ENCODE data around the gene CEMIP. TPM values are rescaled to one million over a fixed set of nuclear protein-coding genes. Genes with fewer than 3 reads are reported as not detected.
"Not testable (repeated sequence)": the region's sequence is repeated elsewhere in the genome, so short reads cannot be mapped to it uniquely, and the experiment has no call there.

The CEMIP gene
- total RNA-seq, 1 donor from 2014 or later = 0.44 TPM

- intact Hi-C loops (cut with micrococcal nuclease) = no loop called here
- no peak for DNase-seq
- H3K4me3 ChIP-seq = no peak overlapping the region
Measured at GRCh38 chr15:80957556-80957955, 178.4 kb downstream of the CEMIP start.

GRCh38 chr15:80957976-80958375 lies 178.8 kb downstream of the CEMIP start:
- Histone ChIP-seq H3K9me3 (replicated peaks) (no peaks in the 10 kb centered on the region), H3K4me3 (no peak overlapping the region), H3K4me1 (no peaks in the 10 kb centered on the region), H3K36me3 (peaks cover 19% of the 10 kb centered on the region), H3K27me3 (ENCODE audit: low read depth) (no peaks in the 10 kb centered on the region), H3K27ac (replicated peaks) (no peak overlapping the region)
- intact Hi-C loops (cut with micrococcal nuclease) = no loop called here
- TF ChIP-seq, protein P1, sequence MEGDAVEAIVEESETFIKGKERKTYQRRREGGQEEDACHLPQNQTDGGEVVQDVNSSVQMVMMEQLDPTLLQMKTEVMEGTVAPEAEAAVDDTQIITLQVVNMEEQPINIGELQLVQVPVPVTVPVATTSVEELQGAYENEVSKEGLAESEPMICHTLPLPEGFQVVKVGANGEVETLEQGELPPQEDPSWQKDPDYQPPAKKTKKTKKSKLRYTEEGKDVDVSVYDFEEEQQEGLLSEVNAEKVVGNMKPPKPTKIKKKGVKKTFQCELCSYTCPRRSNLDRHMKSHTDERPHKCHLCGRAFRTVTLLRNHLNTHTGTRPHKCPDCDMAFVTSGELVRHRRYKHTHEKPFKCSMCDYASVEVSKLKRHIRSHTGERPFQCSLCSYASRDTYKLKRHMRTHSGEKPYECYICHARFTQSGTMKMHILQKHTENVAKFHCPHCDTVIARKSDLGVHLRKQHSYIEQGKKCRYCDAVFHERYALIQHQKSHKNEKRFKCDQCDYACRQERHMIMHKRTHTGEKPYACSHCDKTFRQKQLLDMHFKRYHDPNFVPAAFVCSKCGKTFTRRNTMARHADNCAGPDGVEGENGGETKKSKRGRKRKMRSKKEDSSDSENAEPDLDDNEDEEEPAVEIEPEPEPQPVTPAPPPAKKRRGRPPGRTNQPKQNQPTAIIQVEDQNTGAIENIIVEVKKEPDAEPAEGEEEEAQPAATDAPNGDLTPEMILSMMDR (IDR thresholded peaks at IDR 0.05; ENCODE audit: borderline replicate concordance) = no peak
- DNase-seq = no peak

More at GRCh38 chr15:80957556-80957955, 178.4 kb downstream of the CEMIP start:
- H3K36me3 ChIP-seq = peaks cover 19% of the 10 kb centered on the region
- H3K9me3 ChIP-seq (replicated peaks) = no peaks in the 10 kb centered on the region
- H3K27me3 ChIP-seq (ENCODE audit: low read depth) = no peaks in the 10 kb centered on the region
- H3K4me1 ChIP-seq = no peaks in the 10 kb centered on the region
- H3K27ac ChIP-seq (replicated peaks) = no peak overlapping the region
- TF ChIP-seq, protein P1 (IDR thresholded peaks at IDR 0.05; ENCODE audit: borderline replicate concordance) = no peak

DNA sequence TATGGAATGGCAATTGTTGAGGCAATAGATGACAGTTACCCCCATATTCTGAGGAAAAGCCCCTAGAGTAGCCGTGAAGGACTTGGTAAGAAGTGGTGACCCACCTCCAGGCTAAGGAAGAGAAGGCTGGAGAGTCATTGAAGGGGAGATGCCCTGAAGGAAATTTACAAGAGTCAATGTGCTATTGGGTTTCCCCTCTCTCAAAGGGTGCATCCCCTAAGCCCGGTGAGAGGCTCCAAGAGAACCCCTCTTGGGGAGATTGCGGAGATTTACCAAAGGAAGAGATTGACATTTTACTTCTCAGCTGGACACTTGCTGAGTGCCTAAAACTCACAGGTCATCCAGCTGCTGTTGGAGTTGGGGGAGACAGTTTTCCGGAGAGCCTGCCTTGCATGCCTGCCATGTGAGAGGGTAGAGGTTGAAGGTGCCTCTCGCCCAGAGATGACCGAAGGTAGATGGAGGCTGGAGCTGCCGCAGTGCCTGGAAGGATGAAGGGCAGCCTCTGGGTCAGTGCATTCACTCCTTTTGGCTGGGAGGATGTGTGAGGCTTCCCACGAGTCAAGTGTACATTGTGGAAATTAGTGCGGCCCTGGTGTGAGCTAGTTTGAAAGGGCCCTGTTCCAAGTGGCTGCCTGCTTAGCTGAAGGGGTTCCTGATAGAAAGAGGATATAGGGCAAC lies 179.8 kb downstream of the CEMIP start:
- peaks cover 15% of the 10 kb centered on the region for H3K36me3 ChIP-seq
- TF ChIP-seq, protein P1 (IDR thresholded peaks at IDR 0.05; ENCODE audit: borderline replicate concordance) = no peak
- H3K9me3 ChIP-seq (replicated peaks) = peaks cover under 1% of the 10 kb centered on the region
- intact Hi-C loops (cut with micrococcal nuclease) = no loop called here
- H3K27me3 ChIP-seq (ENCODE audit: low read depth) = no peaks in the 10 kb centered on the region
- no peak overlapping the region for H3K27ac ChIP-seq (replicated peaks)
- no peaks in the 10 kb centered on the region for H3K4me1 ChIP-seq
- DNase-seq = no peak
- H3K4me3 ChIP-seq = no peak overlapping the region

- intact Hi-C loops (cut with micrococcal nuclease) = loop anchor here (10.0 kb wide), 1 partner anchor 191 kb away; the partner anchor contains the start of gene CEMIP
- H3K4me1 ChIP-seq = not testable (repeated sequence)
Measured at GRCh38 chr15:80965454-80965853, 186.3 kb downstream of the CEMIP start.

DNA sequence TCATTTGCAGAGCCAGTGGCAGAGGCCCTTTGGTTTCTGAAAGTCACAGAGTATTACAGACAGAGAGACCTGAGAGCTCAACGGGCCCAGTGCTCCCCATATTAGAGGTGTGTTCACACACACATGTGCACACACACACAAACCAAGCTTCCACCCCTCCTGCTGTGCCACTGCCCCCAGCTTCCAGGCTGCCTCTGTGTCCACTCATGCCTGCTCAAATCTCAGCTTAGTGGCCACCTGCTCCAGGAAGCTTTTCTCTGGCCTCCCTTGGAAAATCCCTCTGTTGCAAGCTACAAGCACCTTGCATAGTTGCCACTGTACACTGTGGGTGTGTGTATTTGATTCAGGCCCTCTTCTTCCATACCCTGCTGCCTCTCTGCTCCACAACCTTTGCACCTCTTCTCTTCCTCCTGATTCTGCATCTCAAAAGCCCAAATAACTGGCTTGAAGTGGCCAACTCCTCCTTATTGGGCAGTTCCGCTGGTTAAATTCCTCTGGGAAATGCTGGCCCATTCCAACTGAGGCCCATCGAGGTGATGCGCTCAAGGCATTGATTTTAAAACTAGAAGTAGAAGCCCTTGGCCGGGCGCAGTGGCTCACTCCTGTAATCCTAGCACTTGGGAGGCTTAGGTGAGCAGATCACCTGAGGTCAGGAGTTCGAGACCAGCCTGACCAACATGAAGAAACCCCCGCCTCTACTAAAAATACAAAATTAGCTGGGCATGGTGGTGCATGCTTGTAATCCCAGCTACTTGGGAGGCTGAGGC lies 187.4 kb downstream of the CEMIP start:
- H3K4me3 ChIP-seq = no peak overlapping the region
- H3K27me3 ChIP-seq (ENCODE audit: low read depth) = no peaks in the 10 kb centered on the region
- TF ChIP-seq, protein P1 (IDR thresholded peaks at IDR 0.05; ENCODE audit: borderline replicate concordance) = no peak
- peaks cover 4% of the 10 kb centered on the region for H3K4me1 ChIP-seq
- H3K9me3 ChIP-seq (replicated peaks) = peaks cover 15% of the 10 kb centered on the region
- H3K36me3 ChIP-seq = peaks cover 20% of the 10 kb centered on the region
- H3K27ac ChIP-seq (replicated peaks) = no peak overlapping the region
- intact Hi-C loops (cut with micrococcal nuclease) = loop anchor here (10.0 kb wide), 1 partner anchor 192 kb away; the partner anchor contains the start of gene CEMIP
- DNase-seq = no peak

More at GRCh38 chr15:80965454-80965853, 186.3 kb downstream of the CEMIP start:
- peaks cover 15% of the 10 kb centered on the region for H3K9me3 ChIP-seq (replicated peaks)
- H3K4me3 ChIP-seq; DNase-seq; H3K27me3 ChIP-seq (ENCODE audit: low read depth); H3K27ac ChIP-seq (replicated peaks): not testable (repeated sequence)
- peaks cover 20% of the 10 kb centered on the region for H3K36me3 ChIP-seq

Measured in left ventricle myocardium inferior (tissue), 1 donor.